Measurements from ENCODE around the gene TMEM176B.

GRCh38 chr7:150818971-150819370, 18.8 kb upstream of the TMEM176B start:
- TF ChIP-seq, protein P1, sequence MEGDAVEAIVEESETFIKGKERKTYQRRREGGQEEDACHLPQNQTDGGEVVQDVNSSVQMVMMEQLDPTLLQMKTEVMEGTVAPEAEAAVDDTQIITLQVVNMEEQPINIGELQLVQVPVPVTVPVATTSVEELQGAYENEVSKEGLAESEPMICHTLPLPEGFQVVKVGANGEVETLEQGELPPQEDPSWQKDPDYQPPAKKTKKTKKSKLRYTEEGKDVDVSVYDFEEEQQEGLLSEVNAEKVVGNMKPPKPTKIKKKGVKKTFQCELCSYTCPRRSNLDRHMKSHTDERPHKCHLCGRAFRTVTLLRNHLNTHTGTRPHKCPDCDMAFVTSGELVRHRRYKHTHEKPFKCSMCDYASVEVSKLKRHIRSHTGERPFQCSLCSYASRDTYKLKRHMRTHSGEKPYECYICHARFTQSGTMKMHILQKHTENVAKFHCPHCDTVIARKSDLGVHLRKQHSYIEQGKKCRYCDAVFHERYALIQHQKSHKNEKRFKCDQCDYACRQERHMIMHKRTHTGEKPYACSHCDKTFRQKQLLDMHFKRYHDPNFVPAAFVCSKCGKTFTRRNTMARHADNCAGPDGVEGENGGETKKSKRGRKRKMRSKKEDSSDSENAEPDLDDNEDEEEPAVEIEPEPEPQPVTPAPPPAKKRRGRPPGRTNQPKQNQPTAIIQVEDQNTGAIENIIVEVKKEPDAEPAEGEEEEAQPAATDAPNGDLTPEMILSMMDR (IDR thresholded peaks at IDR 0.05): no peak
- TF ChIP-seq TCF7L2 (IDR thresholded peaks at IDR 0.05; ENCODE audit: low read depth, low read length) (no peak), POLR2AphosphoS5 (IDR thresholded peaks at IDR 0.05; ENCODE audit: low read depth, low read length) (no peak), SIN3A (IDR thresholded peaks at IDR 0.05; ENCODE audit: borderline replicate concordance, insufficient read depth, low read depth, low read length) (no peak)
